ENCODE data around the gene AKAP1. TPM values are rescaled to one million over a fixed set of nuclear protein-coding genes. Genes with fewer than 3 reads are reported as not detected.
A peak's percentile ranks its signal among the peaks of the same experiment; 100 is the strongest.

AKAP1 gene
- total RNA-seq, 1 donor from 2014 or later = 214 TPM

GRCh38 chr17:57106836-57107497 is 21.9 kb downstream of the AKAP1 start:
- Histone ChIP-seq H3K9me3 (replicated peaks) (no peaks in the 10 kb centered on the region), H3K4me1 (peaks cover 100% of the 10 kb centered on the region), H3K36me3 (peaks cover 13% of the 10 kb centered on the region), H3K4me3 (no peak overlapping the region), H3K27ac (replicated peaks) (peak overlapping the region; percentile 95), H3K27me3 (ENCODE audit: low read depth) (no peaks in the 10 kb centered on the region)
- no peak for DNase-seq
- intact Hi-C loops (cut with micrococcal nuclease) = no loop called here
- no peak for TF ChIP-seq CTCF (IDR thresholded peaks at IDR 0.05; ENCODE audit: borderline replicate concordance)

GRCh38 chr17:57107498-57108101 is 22.6 kb downstream of the AKAP1 start:
- peaks cover 19% of the 10 kb centered on the region for H3K36me3 ChIP-seq
- TF ChIP-seq CTCF (IDR thresholded peaks at IDR 0.05; ENCODE audit: borderline replicate concordance) = no peak
- intact Hi-C loops (cut with micrococcal nuclease) = no loop called here
- no peak overlapping the region for H3K4me3 ChIP-seq
- no peaks in the 10 kb centered on the region for H3K9me3 ChIP-seq (replicated peaks)
- H3K27ac ChIP-seq (replicated peaks) = peak overlapping the region; percentile 95
- peaks cover 100% of the 10 kb centered on the region for H3K4me1 ChIP-seq
- DNase-seq = no peak
- no peaks in the 10 kb centered on the region for H3K27me3 ChIP-seq (ENCODE audit: low read depth)

- H3K9me3 ChIP-seq (replicated peaks) = no peaks in the 10 kb centered on the region
- intact Hi-C loops (cut with micrococcal nuclease) = no loop called here
- no peak for DNase-seq
- H3K4me1 ChIP-seq = peaks cover 100% of the 10 kb centered on the region
- H3K4me3 ChIP-seq = peak overlapping the region; percentile 17
- H3K36me3 ChIP-seq = peaks cover 26% of the 10 kb centered on the region
- H3K27me3 ChIP-seq (ENCODE audit: low read depth) = no peaks in the 10 kb centered on the region
- H3K27ac ChIP-seq (replicated peaks) = peak overlapping the region; percentile 95
- TF ChIP-seq CTCF (IDR thresholded peaks at IDR 0.05; ENCODE audit: borderline replicate concordance) = no peak
Measured at GRCh38 chr17:57108671-57109392, 23.8 kb downstream of the AKAP1 start.

GRCh38 chr17:57109393-57110151 is 24.5 kb downstream of the AKAP1 start:
- intact Hi-C loops (cut with micrococcal nuclease) = no loop called here

More at GRCh38 chr17:57109393-57110151, 24.5 kb downstream of the AKAP1 start:
- peak; percentile 75 for DNase-seq
- Histone ChIP-seq H3K4me1 (peaks cover 100% of the 10 kb centered on the region), H3K4me3 (peak overlapping the region; percentile 17), H3K27me3 (ENCODE audit: low read depth) (no peaks in the 10 kb centered on the region), H3K36me3 (peaks cover 30% of the 10 kb centered on the region), H3K27ac (replicated peaks) (peak overlapping the region; percentile 95), H3K9me3 (replicated peaks) (no peaks in the 10 kb centered on the region)
- peak; percentile 49 for TF ChIP-seq CTCF (IDR thresholded peaks at IDR 0.05; ENCODE audit: borderline replicate concordance)

Measured in left ventricle myocardium inferior (tissue), 1 donor.